ENCODE measurements around the gene PRKAR1B. TPM values are rescaled to one million over a fixed set of nuclear protein-coding genes. Genes with fewer than 3 reads are reported as not detected.

Gene PRKAR1B
- total RNA-seq, 1 experiment from 2014 or later: 24.8 TPM

DNA sequence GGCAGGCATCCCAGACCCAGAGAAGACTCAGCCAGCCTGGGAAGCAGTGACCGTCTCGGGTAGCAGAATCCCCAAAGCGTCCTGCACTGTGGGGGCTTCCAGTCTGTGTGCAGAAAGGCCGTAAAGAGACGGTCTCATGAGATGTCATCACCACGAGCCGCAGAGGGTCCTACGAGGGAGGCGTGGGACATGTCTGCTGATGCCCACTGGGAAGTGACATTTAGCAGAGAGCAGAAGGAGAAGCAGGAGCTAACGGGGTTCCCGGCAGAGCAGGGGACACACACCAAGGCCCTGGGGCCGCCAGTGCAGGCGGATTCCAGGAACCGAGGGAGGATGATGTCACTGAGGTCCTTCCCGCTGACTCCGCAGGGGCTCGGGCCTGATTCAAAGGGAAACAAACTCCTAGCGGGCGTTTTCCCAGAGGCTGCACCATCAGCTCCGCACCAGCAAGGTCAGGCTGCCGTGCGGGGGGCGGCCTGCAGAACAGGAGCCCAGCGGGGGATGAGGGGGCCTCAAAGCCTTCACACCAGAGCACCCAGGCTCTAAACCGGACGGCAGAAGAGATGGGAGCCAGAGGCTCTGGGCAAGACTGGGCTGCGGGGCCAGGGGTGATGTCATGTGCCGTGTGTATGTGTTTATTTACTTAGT is 122.1 kb downstream of the PRKAR1B start:
- TF ChIP-seq, protein P1, sequence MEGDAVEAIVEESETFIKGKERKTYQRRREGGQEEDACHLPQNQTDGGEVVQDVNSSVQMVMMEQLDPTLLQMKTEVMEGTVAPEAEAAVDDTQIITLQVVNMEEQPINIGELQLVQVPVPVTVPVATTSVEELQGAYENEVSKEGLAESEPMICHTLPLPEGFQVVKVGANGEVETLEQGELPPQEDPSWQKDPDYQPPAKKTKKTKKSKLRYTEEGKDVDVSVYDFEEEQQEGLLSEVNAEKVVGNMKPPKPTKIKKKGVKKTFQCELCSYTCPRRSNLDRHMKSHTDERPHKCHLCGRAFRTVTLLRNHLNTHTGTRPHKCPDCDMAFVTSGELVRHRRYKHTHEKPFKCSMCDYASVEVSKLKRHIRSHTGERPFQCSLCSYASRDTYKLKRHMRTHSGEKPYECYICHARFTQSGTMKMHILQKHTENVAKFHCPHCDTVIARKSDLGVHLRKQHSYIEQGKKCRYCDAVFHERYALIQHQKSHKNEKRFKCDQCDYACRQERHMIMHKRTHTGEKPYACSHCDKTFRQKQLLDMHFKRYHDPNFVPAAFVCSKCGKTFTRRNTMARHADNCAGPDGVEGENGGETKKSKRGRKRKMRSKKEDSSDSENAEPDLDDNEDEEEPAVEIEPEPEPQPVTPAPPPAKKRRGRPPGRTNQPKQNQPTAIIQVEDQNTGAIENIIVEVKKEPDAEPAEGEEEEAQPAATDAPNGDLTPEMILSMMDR (IDR thresholded peaks at IDR 0.05; ENCODE audit: unreplicated experiment): no peak
- Mint-ChIP-seq H3K27me3 (ENCODE audit: unreplicated experiment) (peaks cover 11% of the 10 kb centered on the region), H3K27ac (ENCODE audit: unreplicated experiment) (no peak overlapping the region), H3K9me3 (ENCODE audit: low read depth, unreplicated experiment) (no peaks in the 10 kb centered on the region), H3K4me1 (ENCODE audit: low read depth, unreplicated experiment) (no peaks in the 10 kb centered on the region), H3K36me3 (ENCODE audit: insufficient read depth, unreplicated experiment) (peaks cover 12% of the 10 kb centered on the region), H3K4me3 (ENCODE audit: low read depth, unreplicated experiment) (no peak overlapping the region)
- no TSS peak for BruUV-seq (replicated peaks)
- intact Hi-C loops (cut with micrococcal nuclease; ENCODE audit: unreplicated experiment): no loop called here
- no peak for DNase-seq
- CTCF ChIA-PET: no interaction called here

DNA sequence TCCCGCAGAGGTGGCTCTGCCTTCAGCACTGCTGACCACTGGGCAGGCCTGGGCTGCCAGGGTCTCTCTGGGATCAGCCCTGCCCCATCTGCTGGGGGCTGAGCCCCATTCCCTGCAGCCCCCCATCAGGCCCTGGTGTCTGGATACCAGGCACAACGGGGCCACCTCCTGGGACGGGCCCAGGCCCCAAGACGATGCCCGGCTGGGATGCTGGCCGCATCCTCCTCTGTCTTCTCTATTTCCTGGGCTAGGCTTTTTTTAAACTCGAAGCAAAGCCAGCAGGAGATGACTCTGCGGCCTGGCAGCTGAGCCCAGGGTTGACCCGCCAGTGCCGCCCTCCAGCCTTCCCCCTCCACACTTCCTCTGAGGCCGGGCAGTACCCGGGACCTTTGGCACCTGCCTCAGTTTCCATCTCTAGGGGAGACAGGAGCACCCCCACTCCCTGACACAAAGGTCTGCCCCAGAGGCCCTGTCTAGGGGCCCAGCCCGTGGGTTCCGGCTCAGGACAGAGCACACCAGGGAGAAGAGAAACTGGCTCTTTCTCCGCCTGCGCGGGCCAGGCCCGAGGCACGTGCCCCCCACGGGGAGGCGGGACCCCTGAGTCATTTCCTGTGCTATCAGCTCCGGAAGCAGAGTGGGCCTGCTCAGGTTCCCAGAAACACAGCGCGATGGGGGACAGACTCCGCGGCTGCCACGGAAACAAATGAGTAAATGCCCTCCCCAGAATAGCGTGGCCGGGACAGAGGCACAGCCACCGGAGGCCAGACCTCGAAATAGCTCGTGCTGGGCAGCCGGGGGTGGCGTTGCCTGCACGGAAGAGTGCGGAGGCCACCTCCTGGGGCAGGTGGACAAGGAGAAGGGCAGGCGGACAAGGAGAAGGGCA is 122.8 kb downstream of the PRKAR1B start:
- H3K36me3 Mint-ChIP-seq (ENCODE audit: insufficient read depth, unreplicated experiment): peaks cover 12% of the 10 kb centered on the region
- no peak for DNase-seq
- no peak overlapping the region for H3K4me3 Mint-ChIP-seq (ENCODE audit: low read depth, unreplicated experiment)
- intact Hi-C loops (cut with micrococcal nuclease; ENCODE audit: unreplicated experiment): no loop called here
- no TSS peak for BruUV-seq (replicated peaks)
- no peaks in the 10 kb centered on the region for H3K4me1 Mint-ChIP-seq (ENCODE audit: low read depth, unreplicated experiment)
- H3K9me3 Mint-ChIP-seq (ENCODE audit: low read depth, unreplicated experiment): no peaks in the 10 kb centered on the region
- peaks cover 19% of the 10 kb centered on the region for H3K27me3 Mint-ChIP-seq (ENCODE audit: unreplicated experiment)
- CTCF ChIA-PET: no interaction called here
- no peak overlapping the region for H3K27ac Mint-ChIP-seq (ENCODE audit: unreplicated experiment)
- TF ChIP-seq, protein P1 (IDR thresholded peaks at IDR 0.05; ENCODE audit: unreplicated experiment): no peak

- Mint-ChIP-seq H3K27ac (ENCODE audit: unreplicated experiment) (no peak overlapping the region), H3K9me3 (ENCODE audit: low read depth, unreplicated experiment) (no peaks in the 10 kb centered on the region), H3K36me3 (ENCODE audit: insufficient read depth, unreplicated experiment) (peaks cover 12% of the 10 kb centered on the region), H3K27me3 (ENCODE audit: unreplicated experiment) (peaks cover 28% of the 10 kb centered on the region), H3K4me1 (ENCODE audit: low read depth, unreplicated experiment) (no peaks in the 10 kb centered on the region), H3K4me3 (ENCODE audit: low read depth, unreplicated experiment) (no peak overlapping the region)
- BruUV-seq (replicated peaks): no TSS peak
- TF ChIP-seq, protein P1 (IDR thresholded peaks at IDR 0.05; ENCODE audit: unreplicated experiment): no peak
- intact Hi-C loops (cut with micrococcal nuclease; ENCODE audit: unreplicated experiment): no loop called here
- CTCF ChIA-PET: interaction anchor here (0.5 to 0.6 kb wide), 2 partner anchors 36 to 213 kb away, joined by 3 to 4 read pairs; no protein-coding TSS in a partner anchor
- DNase-seq: no peak
Measured at GRCh38 chr7:603152-603951, 123.7 kb downstream of the PRKAR1B start.

- intact Hi-C loops (cut with micrococcal nuclease; ENCODE audit: unreplicated experiment): no loop called here
- no peak overlapping the region for H3K4me3 Mint-ChIP-seq (ENCODE audit: low read depth, unreplicated experiment)
- no peak for DNase-seq
- CTCF ChIA-PET: no interaction called here
- no peaks in the 10 kb centered on the region for H3K9me3 Mint-ChIP-seq (ENCODE audit: low read depth, unreplicated experiment)
- TF ChIP-seq, protein P1 (IDR thresholded peaks at IDR 0.05; ENCODE audit: unreplicated experiment): no peak
- peaks cover 30% of the 10 kb centered on the region for H3K27me3 Mint-ChIP-seq (ENCODE audit: unreplicated experiment)
- no peaks in the 10 kb centered on the region for H3K4me1 Mint-ChIP-seq (ENCODE audit: low read depth, unreplicated experiment)
- peaks cover 12% of the 10 kb centered on the region for H3K36me3 Mint-ChIP-seq (ENCODE audit: insufficient read depth, unreplicated experiment)
- H3K27ac Mint-ChIP-seq (ENCODE audit: unreplicated experiment): no peak overlapping the region
- no TSS peak for BruUV-seq (replicated peaks)
Measured at GRCh38 chr7:602341-603141, 124.5 kb downstream of the PRKAR1B start.
